Subcutaneous adipose tissue (tissue), 4 donors: Measurements from ENCODE around the gene SOX13. TPM values are rescaled to one million over a fixed set of nuclear protein-coding genes. Genes with fewer than 3 reads are reported as not detected.

Experiments used
- total RNA-seq, 4 donors: library from RNA; depleted of rRNA; stranded (reverse); fragments of >200 nt; gene quantifications; one replicate each; pipeline ENCODE4 v1.1.0, GENCODE V29; 2016
- TF ChIP-seq, protein P1 (sequence below): fragments of 450-650 bp; IDR thresholded peaks from one replicate; pipeline ENCODE4 v1.5.1; 2016; ENCODE audit warnings: low read depth, mild to moderate bottlenecking, control low read depth, antibody characterized with exemption, moderate library complexity

The SOX13 gene
- total RNA-seq, 4 donors from 2014 or later = 12.7 to 79.7 (median 25.3) TPM

- TF ChIP-seq, protein P1, sequence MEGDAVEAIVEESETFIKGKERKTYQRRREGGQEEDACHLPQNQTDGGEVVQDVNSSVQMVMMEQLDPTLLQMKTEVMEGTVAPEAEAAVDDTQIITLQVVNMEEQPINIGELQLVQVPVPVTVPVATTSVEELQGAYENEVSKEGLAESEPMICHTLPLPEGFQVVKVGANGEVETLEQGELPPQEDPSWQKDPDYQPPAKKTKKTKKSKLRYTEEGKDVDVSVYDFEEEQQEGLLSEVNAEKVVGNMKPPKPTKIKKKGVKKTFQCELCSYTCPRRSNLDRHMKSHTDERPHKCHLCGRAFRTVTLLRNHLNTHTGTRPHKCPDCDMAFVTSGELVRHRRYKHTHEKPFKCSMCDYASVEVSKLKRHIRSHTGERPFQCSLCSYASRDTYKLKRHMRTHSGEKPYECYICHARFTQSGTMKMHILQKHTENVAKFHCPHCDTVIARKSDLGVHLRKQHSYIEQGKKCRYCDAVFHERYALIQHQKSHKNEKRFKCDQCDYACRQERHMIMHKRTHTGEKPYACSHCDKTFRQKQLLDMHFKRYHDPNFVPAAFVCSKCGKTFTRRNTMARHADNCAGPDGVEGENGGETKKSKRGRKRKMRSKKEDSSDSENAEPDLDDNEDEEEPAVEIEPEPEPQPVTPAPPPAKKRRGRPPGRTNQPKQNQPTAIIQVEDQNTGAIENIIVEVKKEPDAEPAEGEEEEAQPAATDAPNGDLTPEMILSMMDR = no peak
These were observed 2.2 kb downstream of the SOX13 start for GRCh38 chr1:204075139-204075521.

GRCh38 chr1:204075890-204076846 is 3.3 kb downstream of the SOX13 start:
- TF ChIP-seq, protein P1 = no peak

DNA sequence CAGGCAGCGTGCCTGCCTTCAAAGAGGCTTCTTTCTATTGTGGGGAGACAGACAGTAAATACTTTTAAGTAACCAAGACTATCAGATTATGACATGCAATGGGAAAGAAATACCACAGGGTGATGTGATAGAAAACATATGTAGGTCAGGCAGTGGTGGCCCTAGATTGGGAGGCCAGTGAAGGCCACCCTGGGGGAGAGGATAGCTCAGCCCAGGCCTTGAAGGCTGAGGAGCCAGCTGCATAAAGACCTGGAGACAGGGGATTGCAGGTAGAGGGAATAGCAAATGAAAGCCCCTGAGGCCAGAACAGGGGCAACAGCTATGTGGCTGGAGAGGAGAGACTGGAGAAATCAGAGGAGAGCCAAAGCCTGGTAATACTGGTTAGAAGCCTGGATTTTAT is 4.0 kb downstream of the SOX13 start:
- TF ChIP-seq, protein P1 = no peak

DNA sequence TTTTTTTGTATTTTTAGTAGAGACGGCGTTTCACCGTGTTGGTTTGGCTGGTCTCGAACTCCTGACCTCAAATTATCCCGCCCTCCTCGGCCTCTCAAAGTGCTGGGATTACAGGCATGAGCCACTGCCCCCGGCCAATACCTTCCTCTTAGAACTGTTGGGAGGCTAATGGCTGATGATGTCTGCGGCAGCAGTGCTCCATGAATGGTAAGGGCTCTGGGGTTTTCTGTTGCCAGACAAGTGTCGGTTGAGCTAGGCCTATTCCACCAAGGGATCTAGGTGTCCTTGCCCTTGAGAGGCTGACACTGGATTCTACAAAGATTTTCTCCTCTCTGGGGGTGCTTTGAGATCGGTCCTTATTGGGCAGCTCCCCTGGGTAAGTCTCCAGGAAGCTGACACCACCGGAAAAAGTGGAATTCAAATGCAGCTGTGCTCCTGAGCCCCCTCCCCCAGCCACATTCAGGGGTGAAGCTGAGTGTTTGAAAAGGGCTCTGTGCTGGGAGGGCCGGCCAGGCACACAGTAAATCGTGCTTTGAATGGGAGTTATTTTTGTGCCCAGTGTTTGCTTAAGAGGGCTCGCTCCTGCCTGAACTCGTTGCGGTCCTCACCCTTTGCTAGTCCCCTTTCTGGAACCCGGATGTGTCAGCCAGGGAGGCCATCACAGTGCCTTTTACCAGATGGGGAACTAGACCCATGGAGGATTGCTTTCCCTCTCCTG is 5.2 kb downstream of the SOX13 start:
- TF ChIP-seq, protein P1 = no peak

DNA sequence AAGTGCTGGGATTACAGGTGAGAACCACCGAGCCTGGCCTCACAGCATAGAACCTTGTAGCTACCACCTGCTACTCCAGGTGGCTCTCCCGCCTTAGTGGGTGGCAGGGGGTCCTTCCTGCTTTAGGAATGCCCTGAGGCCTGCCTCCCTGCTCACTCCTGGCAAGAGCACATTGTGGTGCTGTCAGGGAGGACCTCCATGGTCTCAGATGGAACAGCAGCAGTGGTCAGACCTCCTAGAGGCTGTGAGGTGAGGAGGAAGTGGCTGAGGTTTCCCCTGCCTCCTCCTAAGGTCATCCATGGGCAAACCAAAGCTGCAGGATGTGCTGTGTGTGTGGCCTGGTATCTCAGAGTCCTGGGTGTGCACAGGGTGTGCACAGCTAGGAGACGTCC is 6.7 kb downstream of the SOX13 start:
- TF ChIP-seq, protein P1 = no peak

GRCh38 chr1:204080163-204080903 is 7.4 kb downstream of the SOX13 start:
- TF ChIP-seq, protein P1 = no peak
